ENCODE data around the gene MKKS. TPM values are rescaled to one million over a fixed set of nuclear protein-coding genes. Genes with fewer than 3 reads are reported as not detected.

The MKKS gene
- total RNA-seq (10 to 100 TPM; 13.9 to 16.0 TPM), polyA plus RNA-seq (10 to 100 TPM; 26.1 to 37.4 (median 32.2) TPM), total RNA-seq (3.9 to 24.1 (median 16.9) reads per million in 6 experiments)

- H3K27me3 Mint-ChIP-seq, result no peaks in the 10 kb centered on the region
- peak within 1 kb of the TSS; percentile 91 to 98 (median 96) for H3K27ac Mint-ChIP-seq
- H3K4me1 Mint-ChIP-seq, result peaks cover 34 to 54% (median 51%) of the 10 kb centered on the region in 4 donors
- peak; percentile 78 to 92 (median 82) for DNase-seq
- peak; percentile 76 for ATAC-seq
- H3K4me3 Mint-ChIP-seq, result peak within 1 kb of the TSS; percentile 89 to 96 (median 94)
- H3K36me3 Mint-ChIP-seq, result peaks cover 0 to 7% (median 0%) of the 10 kb centered on the region in 3 donors
- POLR2A ChIA-PET, result interaction anchor here (0.7 to 3.0 kb wide), 7 partner anchors 9 to 399 kb away, joined by 3 to 9 read pairs (median 3); partner anchors contain the start of gene ANKEF1
- peaks cover 0 to 2% (median 0%) of the 10 kb centered on the region in 9 donors for H3K9me3 Mint-ChIP-seq
Measured at GRCh38 chr20:10433623-10434466, at the start of gene MKKS. Gene MKKS, minus strand, starts transcription at chr20:10434222. Its CDS starts 20,708 bp downstream, at chr20:10413514.

GRCh38 chr20:10483691-10484090, 49.7 kb upstream of the MKKS start:
- no peaks in the 10 kb centered on the region for H3K27me3 Mint-ChIP-seq
- H3K9me3 Mint-ChIP-seq, result no peaks in the 10 kb centered on the region
- H3K36me3 Mint-ChIP-seq, result no peaks in the 10 kb centered on the region
- POLR2A ChIA-PET, result no interaction called here
- H3K27ac Mint-ChIP-seq, result no peak overlapping the region
- H3K4me1 Mint-ChIP-seq, result peaks cover 3 to 12% (median 9%) of the 10 kb centered on the region in 4 donors
- no peak overlapping the region for H3K4me3 Mint-ChIP-seq
- no peak for ATAC-seq
- DNase-seq, result no peak

- Mint-ChIP-seq H3K27ac (no peak overlapping the region), H3K27me3 (no peaks in the 10 kb centered on the region), H3K9me3 (no peaks in the 10 kb centered on the region), H3K4me3 (no peak overlapping the region), H3K4me1 (peaks cover 0 to 4% (median 1%) of the 10 kb centered on the region in 4 donors), H3K36me3 (no peaks in the 10 kb centered on the region)
- POLR2A ChIA-PET, result no interaction called here
- DNase-seq, result no peak
- ATAC-seq, result no peak
Measured at GRCh38 chr20:10481676-10482075, 47.7 kb upstream of the MKKS start.

- H3K9me3 Mint-ChIP-seq, result no peaks in the 10 kb centered on the region
- no peak for DNase-seq
- POLR2A ChIA-PET, result no interaction called here
Measured at GRCh38 chr20:10478930-10479329, 44.9 kb upstream of the MKKS start.

GRCh38 chr20:10478205-10478604, 44.2 kb upstream of the MKKS start:
- no peaks in the 10 kb centered on the region for H3K27me3 Mint-ChIP-seq
- POLR2A ChIA-PET, result no interaction called here
- no peak overlapping the region for H3K4me3 Mint-ChIP-seq
- peaks cover 8 to 35% (median 18%) of the 10 kb centered on the region in 4 donors for H3K4me1 Mint-ChIP-seq
- no peaks in the 10 kb centered on the region for H3K9me3 Mint-ChIP-seq
- peaks cover 0 to 2% (median 0%) of the 10 kb centered on the region in 3 donors for H3K36me3 Mint-ChIP-seq
- ATAC-seq (no peak), DNase-seq (no peak)
- no peak overlapping the region for H3K27ac Mint-ChIP-seq

More at GRCh38 chr20:10478930-10479329, 44.9 kb upstream of the MKKS start:
- no peaks in the 10 kb centered on the region for H3K36me3 Mint-ChIP-seq
- H3K4me3 Mint-ChIP-seq, result no peak overlapping the region
- no peaks in the 10 kb centered on the region for H3K27me3 Mint-ChIP-seq
- peaks cover 8 to 31% (median 18%) of the 10 kb centered on the region in 4 donors for H3K4me1 Mint-ChIP-seq
- ATAC-seq, result no peak
- no peak overlapping the region for H3K27ac Mint-ChIP-seq

- H3K27me3 Mint-ChIP-seq, result no peaks in the 10 kb centered on the region
- DNase-seq (no peak), ATAC-seq (no peak)
- no peak overlapping the region for H3K27ac Mint-ChIP-seq
- H3K9me3 Mint-ChIP-seq, result no peaks in the 10 kb centered on the region
- peaks cover 0 to 9% (median 0%) of the 10 kb centered on the region in 3 donors for H3K36me3 Mint-ChIP-seq
- peaks cover 8 to 35% (median 18%) of the 10 kb centered on the region in 4 donors for H3K4me1 Mint-ChIP-seq
- POLR2A ChIA-PET, result no interaction called here
- H3K4me3 Mint-ChIP-seq, result no peak overlapping the region
Measured at GRCh38 chr20:10476319-10476724, 42.3 kb upstream of the MKKS start.

GRCh38 chr20:10475225-10475624, 41.2 kb upstream of the MKKS start:
- Mint-ChIP-seq H3K36me3 (peaks cover 0 to 14% (median 0%) of the 10 kb centered on the region in 3 donors), H3K9me3 (no peaks in the 10 kb centered on the region), H3K4me1 (peaks cover 8 to 35% (median 18%) of the 10 kb centered on the region in 4 donors), H3K4me3 (no peak overlapping the region), H3K27ac (peak overlapping the region in 1 of 10 donors; percentile 40), H3K27me3 (no peaks in the 10 kb centered on the region)
- POLR2A ChIA-PET, result interaction anchor here (0.6 kb wide), 1 partner anchor 38 kb away, joined by 3 read pairs; no protein-coding TSS in a partner anchor
- ATAC-seq (no peak), DNase-seq (no peak)

- no peaks in the 10 kb centered on the region for H3K9me3 Mint-ChIP-seq
- DNase-seq (no peak), ATAC-seq (no peak)
- POLR2A ChIA-PET, result interaction anchor here (0.6 kb wide), 1 partner anchor 37 kb away, joined by 3 read pairs; no protein-coding TSS in a partner anchor
- peaks cover 11 to 39% (median 20%) of the 10 kb centered on the region in 4 donors for H3K4me1 Mint-ChIP-seq
- no peak overlapping the region for H3K4me3 Mint-ChIP-seq
- peak overlapping the region in 2 of 10 donors; percentile 31 to 40 for H3K27ac Mint-ChIP-seq
- H3K36me3 Mint-ChIP-seq, result peaks cover 0 to 18% (median 3%) of the 10 kb centered on the region in 3 donors
- no peaks in the 10 kb centered on the region for H3K27me3 Mint-ChIP-seq
Measured at GRCh38 chr20:10474606-10475184, 40.7 kb upstream of the MKKS start.

- H3K36me3 Mint-ChIP-seq, result peaks cover 0 to 19% (median 9%) of the 10 kb centered on the region in 3 donors
- DNase-seq (no peak), ATAC-seq (no peak)
- peaks cover 16 to 41% (median 25%) of the 10 kb centered on the region in 4 donors for H3K4me1 Mint-ChIP-seq
- peak overlapping the region in 1 of 10 donors; percentile 14 for H3K27ac Mint-ChIP-seq
- POLR2A ChIA-PET, result no interaction called here
- H3K9me3 Mint-ChIP-seq, result no peaks in the 10 kb centered on the region
- no peak overlapping the region for H3K4me3 Mint-ChIP-seq
- H3K27me3 Mint-ChIP-seq, result no peaks in the 10 kb centered on the region
Measured at GRCh38 chr20:10472871-10473270, 38.8 kb upstream of the MKKS start.

- H3K27me3 Mint-ChIP-seq, result no peaks in the 10 kb centered on the region
- H3K27ac Mint-ChIP-seq, result peak overlapping the region in 2 of 10 donors; percentile 43 to 78
- DNase-seq (no peak), ATAC-seq (no peak)
- H3K4me1 Mint-ChIP-seq, result peaks cover 16 to 23% (median 20%) of the 10 kb centered on the region in 4 donors
- POLR2A ChIA-PET, result no interaction called here
- peaks cover 0 to 19% (median 14%) of the 10 kb centered on the region in 3 donors for H3K36me3 Mint-ChIP-seq
- H3K9me3 Mint-ChIP-seq, result no peaks in the 10 kb centered on the region
- H3K4me3 Mint-ChIP-seq, result no peak overlapping the region
Measured at GRCh38 chr20:10470276-10470675, 36.3 kb upstream of the MKKS start.

- Mint-ChIP-seq H3K4me1 (peaks cover 10 to 16% (median 14%) of the 10 kb centered on the region in 4 donors), H3K36me3 (peaks cover 0 to 19% (median 15%) of the 10 kb centered on the region in 3 donors), H3K4me3 (no peak overlapping the region), H3K9me3 (no peaks in the 10 kb centered on the region), H3K27me3 (no peaks in the 10 kb centered on the region), H3K27ac (peak overlapping the region in 2 of 10 donors; percentile 35 to 43)
- peak in 1 of 2 donors; percentile 43 for ATAC-seq
- peak in 5 of 10 donors; percentile 5 to 24 (median 10) for DNase-seq
- POLR2A ChIA-PET, result no interaction called here
Measured at GRCh38 chr20:10469599-10469998, 35.6 kb upstream of the MKKS start.

- H3K36me3 Mint-ChIP-seq, result peaks cover 0 to 19% (median 15%) of the 10 kb centered on the region in 3 donors
- no peak overlapping the region for H3K4me3 Mint-ChIP-seq
- DNase-seq (no peak), ATAC-seq (no peak)
- peak overlapping the region in 1 of 10 donors; percentile 13 for H3K27ac Mint-ChIP-seq
- H3K9me3 Mint-ChIP-seq, result no peaks in the 10 kb centered on the region
- POLR2A ChIA-PET, result interaction anchor here (0.8 kb wide), 1 partner anchor 20 kb away, joined by 3 read pairs; no protein-coding TSS in a partner anchor
- peaks cover 7 to 11% (median 9%) of the 10 kb centered on the region in 4 donors for H3K4me1 Mint-ChIP-seq
- H3K27me3 Mint-ChIP-seq, result no peaks in the 10 kb centered on the region
Measured at GRCh38 chr20:10469056-10469455, 35.0 kb upstream of the MKKS start.

Measured in naive thymus-derived CD8-positive, alpha-beta T cell (primary cell).